ENCODE data around the gene RBPJ. TPM values are rescaled to one million over a fixed set of nuclear protein-coding genes. Genes with fewer than 3 reads are reported as not detected.
A peak's percentile ranks its signal among the peaks of the same experiment; 100 is the strongest.

The RBPJ gene
- total RNA-seq, 2 experiments from 2014 or later = 39.9 to 61.1 TPM

- Histone ChIP-seq H3K4me1 (ENCODE audit: insufficient read depth, low read length, poor library complexity, severe bottlenecking) (peaks cover 10% of the 10 kb centered on the region), H4K20me1 (ENCODE audit: insufficient read depth, low read length) (no peaks in the 10 kb centered on the region), H3K4me3 (ENCODE audit: low read depth, low read length, poor library complexity, severe bottlenecking) (no peak overlapping the region), H3K9me2 (ENCODE audit: insufficient read depth, low read length) (no peaks in the 10 kb centered on the region), H3K27ac (ENCODE audit: low read depth, low read length, poor library complexity, severe bottlenecking) (no peak overlapping the region), H3K79me2 (ENCODE audit: insufficient read depth, low read depth, low read length) (no peaks in the 10 kb centered on the region), H3K4me2 (ENCODE audit: low read length) (no peak overlapping the region), H3K9me3 (ENCODE audit: low read length) (no peaks in the 10 kb centered on the region), H3K36me3 (ENCODE audit: insufficient read depth, low read length) (peaks cover 82% of the 10 kb centered on the region), H2AFZ (ENCODE audit: low read length) (no peak overlapping the region)
- CTCF ChIA-PET (ENCODE audit: unreplicated experiment) = no interaction called here
- BruUV-seq (replicated peaks) = no TSS peak
- intact Hi-C loops (cut with micrococcal nuclease; ENCODE audit: unreplicated experiment) = no loop called here
- POLR2A ChIA-PET = no interaction called here
- DNase-seq (ENCODE audit: low spot score) = no peak
- TF ChIP-seq CTCF (conservative IDR thresholded peaks at IDR 0.05; ENCODE audit: low read length) = no peak
- no peak for TF ChIP-seq EZH2phosphoT487 (IDR thresholded peaks at IDR 0.05; ENCODE audit: borderline replicate concordance, low read depth, low read length)
Measured at GRCh38 chr4:26424153-26424552, 103.3 kb downstream of the RBPJ start.

GRCh38 chr4:26424838-26425237, 104.0 kb downstream of the RBPJ start:
- peaks cover 88% of the 10 kb centered on the region for H3K36me3 ChIP-seq (ENCODE audit: insufficient read depth, low read length)
- H3K4me1 ChIP-seq (ENCODE audit: insufficient read depth, low read length, poor library complexity, severe bottlenecking) = peaks cover 10% of the 10 kb centered on the region
- no TSS peak for BruUV-seq (replicated peaks)
- no peak overlapping the region for H3K4me3 ChIP-seq (ENCODE audit: low read depth, low read length, poor library complexity, severe bottlenecking)
- no peaks in the 10 kb centered on the region for H3K79me2 ChIP-seq (ENCODE audit: insufficient read depth, low read depth, low read length)
- no peak overlapping the region for H3K27ac ChIP-seq (ENCODE audit: low read depth, low read length, poor library complexity, severe bottlenecking)
- H3K9me3 ChIP-seq (ENCODE audit: low read length) = no peaks in the 10 kb centered on the region
- no peak overlapping the region for H3K4me2 ChIP-seq (ENCODE audit: low read length)
- intact Hi-C loops (cut with micrococcal nuclease; ENCODE audit: unreplicated experiment) = no loop called here
- ChIA-PET CTCF (ENCODE audit: unreplicated experiment) (no interaction called here), POLR2A (interaction anchor here (0.6 kb wide), 1 partner anchor 316 kb away, joined by 3 read pairs; no protein-coding TSS in a partner anchor)
- H2AFZ ChIP-seq (ENCODE audit: low read length) = no peak overlapping the region
- no peaks in the 10 kb centered on the region for H4K20me1 ChIP-seq (ENCODE audit: insufficient read depth, low read length)
- H3K9me2 ChIP-seq (ENCODE audit: insufficient read depth, low read length) = no peaks in the 10 kb centered on the region
- TF ChIP-seq EZH2phosphoT487 (IDR thresholded peaks at IDR 0.05; ENCODE audit: borderline replicate concordance, low read depth, low read length) (no peak), CTCF (conservative IDR thresholded peaks at IDR 0.05; ENCODE audit: low read length) (peak; percentile 69)
- DNase-seq (ENCODE audit: low spot score) = no peak

- Histone ChIP-seq H3K36me3 (ENCODE audit: insufficient read depth, low read length) (peaks cover 91% of the 10 kb centered on the region), H3K9me3 (ENCODE audit: low read length) (no peaks in the 10 kb centered on the region), H3K9me2 (ENCODE audit: insufficient read depth, low read length) (no peaks in the 10 kb centered on the region), H4K20me1 (ENCODE audit: insufficient read depth, low read length) (no peaks in the 10 kb centered on the region), H3K79me2 (ENCODE audit: insufficient read depth, low read depth, low read length) (no peaks in the 10 kb centered on the region), H3K4me3 (ENCODE audit: low read depth, low read length, poor library complexity, severe bottlenecking) (no peak overlapping the region), H3K4me2 (ENCODE audit: low read length) (no peak overlapping the region), H2AFZ (ENCODE audit: low read length) (no peak overlapping the region), H3K4me1 (ENCODE audit: insufficient read depth, low read length, poor library complexity, severe bottlenecking) (peaks cover 10% of the 10 kb centered on the region), H3K27ac (ENCODE audit: low read depth, low read length, poor library complexity, severe bottlenecking) (no peak overlapping the region)
- TF ChIP-seq EZH2phosphoT487 (IDR thresholded peaks at IDR 0.05; ENCODE audit: borderline replicate concordance, low read depth, low read length) (no peak), CTCF (conservative IDR thresholded peaks at IDR 0.05; ENCODE audit: low read length) (no peak)
- ChIA-PET POLR2A (no interaction called here), CTCF (ENCODE audit: unreplicated experiment) (interaction anchor here (0.6 kb wide), 1 partner anchor 14 kb away, joined by 5 read pairs; no protein-coding TSS in a partner anchor)
- DNase-seq (ENCODE audit: low spot score) = no peak
- no TSS peak for BruUV-seq (replicated peaks)
- intact Hi-C loops (cut with micrococcal nuclease; ENCODE audit: unreplicated experiment) = no loop called here
Measured at GRCh38 chr4:26425953-26426352, 105.1 kb downstream of the RBPJ start.
